Progenitor cell of endocrine pancreas (in vitro differentiated cells): ENCODE data around the gene JAM3. TPM values are rescaled to one million over a fixed set of nuclear protein-coding genes. Genes with fewer than 3 reads are reported as not detected.

ENCODE experiments used
- DNase-seq: peaks from one replicate; pipeline ENCODE4 v3.0.0; 2021; ENCODE audit warnings: low spot score; ENCODE audit not compliant: unreplicated experiment
- H3K27ac Mint-ChIP-seq: 2 replicates; pipeline ENCODE4 v1.8.0; 2021; ENCODE audit warnings: mild to moderate bottlenecking, moderate library complexity, mixed read lengths
- H3K27me3 Mint-ChIP-seq: 2 replicates; pipeline ENCODE4 v1.8.0; 2021; ENCODE audit warnings: mixed read lengths
- H3K36me3 Mint-ChIP-seq: 2 replicates; pipeline ENCODE4 v1.8.0; 2022; ENCODE audit warnings: mixed read lengths; ENCODE audit not compliant: insufficient read depth
- H3K4me1 Mint-ChIP-seq: 2 replicates; pipeline ENCODE4 v1.8.0; 2021; ENCODE audit warnings: low read depth, mixed read lengths
- H3K4me3 Mint-ChIP-seq: 2 replicates; pipeline ENCODE4 v1.8.0; 2021; ENCODE audit warnings: low read depth, mild to moderate bottlenecking, moderate library complexity, mixed read lengths
- H3K9me3 Mint-ChIP-seq: 2 replicates; pipeline ENCODE4 v1.8.0; 2021; ENCODE audit warnings: low read depth, mixed read lengths
- CTCF ChIP-seq: fragments of 200-600 bp; sonication (generic); IDR thresholded peaks from one replicate; pipeline ENCODE4 v1.5.0; 2021; ENCODE audit warnings: antibody characterized with exemption, mild to moderate bottlenecking; ENCODE audit not compliant: unreplicated experiment
- total RNA-seq: library from RNA; stranded (reverse); gene quantifications from 2 replicates; pipeline ENCODE4 v1.2.1, GENCODE V29; 2021

JAM3 gene
- total RNA-seq, 1 donor from 2014 or later = 37.0 TPM

- Mint-ChIP-seq H3K9me3 (peaks cover 15% of the 10 kb centered on the region), H3K4me1 (no peaks in the 10 kb centered on the region), H3K4me3 (no peak overlapping the region), H3K36me3 (peaks cover 35% of the 10 kb centered on the region), H3K27ac (no peak overlapping the region), H3K27me3 (no peaks in the 10 kb centered on the region)
- TF ChIP-seq CTCF = no peak
- no peak for DNase-seq
These were observed 73.7 kb downstream of the JAM3 start for GRCh38 chr11:134142536-134142935.

GRCh38 chr11:134143801-134144200, 74.9 kb downstream of the JAM3 start:
- Mint-ChIP-seq H3K27ac (no peak overlapping the region), H3K9me3 (peaks cover 15% of the 10 kb centered on the region), H3K4me3 (no peak overlapping the region), H3K4me1 (no peaks in the 10 kb centered on the region), H3K27me3 (no peaks in the 10 kb centered on the region), H3K36me3 (peaks cover 38% of the 10 kb centered on the region)
- no peak for TF ChIP-seq CTCF
- no peak for DNase-seq

GRCh38 chr11:134144744-134145143, 75.9 kb downstream of the JAM3 start:
- no peaks in the 10 kb centered on the region for H3K4me1 Mint-ChIP-seq
- peaks cover 15% of the 10 kb centered on the region for H3K9me3 Mint-ChIP-seq
- no peak overlapping the region for H3K27ac Mint-ChIP-seq
- H3K36me3 Mint-ChIP-seq = peaks cover 42% of the 10 kb centered on the region
- no peak for DNase-seq
- TF ChIP-seq CTCF = no peak
- H3K27me3 Mint-ChIP-seq = no peaks in the 10 kb centered on the region
- no peak overlapping the region for H3K4me3 Mint-ChIP-seq

GRCh38 chr11:134145715-134146114, 76.8 kb downstream of the JAM3 start:
- no peaks in the 10 kb centered on the region for H3K27me3 Mint-ChIP-seq
- DNase-seq = no peak
- no peak overlapping the region for H3K27ac Mint-ChIP-seq
- H3K4me3 Mint-ChIP-seq = no peak overlapping the region
- H3K9me3 Mint-ChIP-seq = peaks cover 15% of the 10 kb centered on the region
- H3K4me1 Mint-ChIP-seq = no peaks in the 10 kb centered on the region
- peaks cover 42% of the 10 kb centered on the region for H3K36me3 Mint-ChIP-seq
- TF ChIP-seq CTCF = no peak

- no peak for TF ChIP-seq CTCF
- Mint-ChIP-seq H3K4me1 (no peaks in the 10 kb centered on the region), H3K27ac (no peak overlapping the region), H3K4me3 (no peak overlapping the region), H3K27me3 (no peaks in the 10 kb centered on the region), H3K9me3 (peaks cover 15% of the 10 kb centered on the region), H3K36me3 (peaks cover 38% of the 10 kb centered on the region)
- DNase-seq = no peak
These were observed 77.7 kb downstream of the JAM3 start for GRCh38 chr11:134146598-134146997.
